ENCODE measurements around the gene LCA5L. TPM values are rescaled to one million over a fixed set of nuclear protein-coding genes. Genes with fewer than 3 reads are reported as not detected.

Gene LCA5L
- total and polyA plus RNA-seq, 2 experiments from 2014 or later = 0.69 to 1.4 TPM

DNA sequence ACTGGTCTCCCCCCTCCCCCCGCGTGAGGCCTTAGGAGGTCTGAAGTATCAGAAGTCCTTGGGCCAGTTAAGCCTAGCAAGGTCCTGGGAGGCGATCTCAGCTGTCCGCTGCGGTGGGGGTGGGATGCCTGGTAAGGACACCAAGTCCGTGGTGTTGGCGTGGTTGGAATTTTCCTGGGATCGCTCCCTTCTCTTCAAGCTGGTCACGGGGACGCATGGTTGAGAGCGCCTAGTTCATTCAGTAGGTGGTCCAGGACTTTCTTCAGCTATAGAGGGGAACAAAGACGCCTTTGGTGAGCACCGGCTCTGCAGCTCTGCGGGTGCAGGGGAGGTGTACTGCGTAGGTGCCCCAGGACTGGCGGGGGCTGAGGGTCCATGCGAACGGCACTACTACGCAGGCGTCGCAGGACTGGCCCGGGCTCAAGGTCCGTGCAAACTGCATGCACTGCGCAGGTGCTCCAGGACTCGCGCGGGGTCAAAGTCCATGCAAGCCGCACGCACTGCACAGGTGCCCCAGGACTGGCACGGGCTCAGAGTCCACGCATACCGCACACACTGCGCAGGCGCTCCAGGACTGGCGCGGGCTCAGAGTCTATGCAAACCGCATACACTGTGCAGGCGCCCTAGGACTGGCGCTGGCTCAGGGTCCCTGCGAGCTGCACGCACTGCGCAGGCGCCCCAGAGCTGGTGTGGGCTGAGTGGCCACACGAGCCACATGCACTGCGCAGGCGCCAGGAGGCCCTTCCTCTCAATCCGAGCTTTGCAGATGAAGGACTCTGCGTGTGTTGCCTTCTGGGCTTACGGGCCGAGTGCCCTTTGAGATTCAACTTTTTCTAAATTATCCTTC is 60.1 kb downstream of the LCA5L start:
- peaks cover 48% of the 10 kb centered on the region for H3K4me1 Mint-ChIP-seq
- Histone ChIP-seq H3K27ac (ENCODE audit: low read depth) (no peak overlapping the region; the same call in 1 of the 2 replicates), H4K20me1 (replicated peaks; ENCODE audit: insufficient read depth) (peaks cover 5% of the 10 kb centered on the region), H3K9me2 (ENCODE audit: insufficient read depth) (no peaks in the 10 kb centered on the region), H3K27me3 (ENCODE audit: insufficient read depth) (no peaks in the 10 kb centered on the region), H3K36me3 (ENCODE audit: insufficient read depth) (no peaks in the 10 kb centered on the region), H3K4me3 (no peak overlapping the region), H2AFZ (no peak overlapping the region), H3K4me1 (ENCODE audit: insufficient read depth) (peaks cover 13% of the 10 kb centered on the region), H3K4me2 (no peak overlapping the region), H3K79me2 (replicated peaks; ENCODE audit: insufficient read depth) (peaks cover 25% of the 10 kb centered on the region), H3F3A (replicated peaks; ENCODE audit: low read depth) (peaks cover 18% of the 10 kb centered on the region)
- TF ChIP-seq ZNF331 (CRISPR knock-in tag; IDR thresholded peaks at IDR 0.05; ENCODE audit: low read depth) (no peak), CREB1 (CRISPR knock-in tag; IDR thresholded peaks at IDR 0.05; ENCODE audit: low read depth) (no peak), ZNF114 (CRISPR knock-in tag; IDR thresholded peaks at IDR 0.05) (no peak), STAT1 (IDR thresholded peaks at IDR 0.05; ENCODE audit: unreplicated experiment) (no peak), JUNB (IDR thresholded peaks at IDR 0.05; ENCODE audit: unreplicated experiment) (no peak), EZH2phosphoT487 (IDR thresholded peaks at IDR 0.05; ENCODE audit: unreplicated experiment) (no peak), EZH2 (IDR thresholded peaks at IDR 0.05; ENCODE audit: low read depth, unreplicated experiment) (no peak), NANOG (IDR thresholded peaks at IDR 0.05; ENCODE audit: borderline replicate concordance) (no peak), POLR2AphosphoS5 (IDR thresholded peaks at IDR 0.05; ENCODE audit: low read depth) (no peak)
- TF ChIP-seq, protein P1, sequence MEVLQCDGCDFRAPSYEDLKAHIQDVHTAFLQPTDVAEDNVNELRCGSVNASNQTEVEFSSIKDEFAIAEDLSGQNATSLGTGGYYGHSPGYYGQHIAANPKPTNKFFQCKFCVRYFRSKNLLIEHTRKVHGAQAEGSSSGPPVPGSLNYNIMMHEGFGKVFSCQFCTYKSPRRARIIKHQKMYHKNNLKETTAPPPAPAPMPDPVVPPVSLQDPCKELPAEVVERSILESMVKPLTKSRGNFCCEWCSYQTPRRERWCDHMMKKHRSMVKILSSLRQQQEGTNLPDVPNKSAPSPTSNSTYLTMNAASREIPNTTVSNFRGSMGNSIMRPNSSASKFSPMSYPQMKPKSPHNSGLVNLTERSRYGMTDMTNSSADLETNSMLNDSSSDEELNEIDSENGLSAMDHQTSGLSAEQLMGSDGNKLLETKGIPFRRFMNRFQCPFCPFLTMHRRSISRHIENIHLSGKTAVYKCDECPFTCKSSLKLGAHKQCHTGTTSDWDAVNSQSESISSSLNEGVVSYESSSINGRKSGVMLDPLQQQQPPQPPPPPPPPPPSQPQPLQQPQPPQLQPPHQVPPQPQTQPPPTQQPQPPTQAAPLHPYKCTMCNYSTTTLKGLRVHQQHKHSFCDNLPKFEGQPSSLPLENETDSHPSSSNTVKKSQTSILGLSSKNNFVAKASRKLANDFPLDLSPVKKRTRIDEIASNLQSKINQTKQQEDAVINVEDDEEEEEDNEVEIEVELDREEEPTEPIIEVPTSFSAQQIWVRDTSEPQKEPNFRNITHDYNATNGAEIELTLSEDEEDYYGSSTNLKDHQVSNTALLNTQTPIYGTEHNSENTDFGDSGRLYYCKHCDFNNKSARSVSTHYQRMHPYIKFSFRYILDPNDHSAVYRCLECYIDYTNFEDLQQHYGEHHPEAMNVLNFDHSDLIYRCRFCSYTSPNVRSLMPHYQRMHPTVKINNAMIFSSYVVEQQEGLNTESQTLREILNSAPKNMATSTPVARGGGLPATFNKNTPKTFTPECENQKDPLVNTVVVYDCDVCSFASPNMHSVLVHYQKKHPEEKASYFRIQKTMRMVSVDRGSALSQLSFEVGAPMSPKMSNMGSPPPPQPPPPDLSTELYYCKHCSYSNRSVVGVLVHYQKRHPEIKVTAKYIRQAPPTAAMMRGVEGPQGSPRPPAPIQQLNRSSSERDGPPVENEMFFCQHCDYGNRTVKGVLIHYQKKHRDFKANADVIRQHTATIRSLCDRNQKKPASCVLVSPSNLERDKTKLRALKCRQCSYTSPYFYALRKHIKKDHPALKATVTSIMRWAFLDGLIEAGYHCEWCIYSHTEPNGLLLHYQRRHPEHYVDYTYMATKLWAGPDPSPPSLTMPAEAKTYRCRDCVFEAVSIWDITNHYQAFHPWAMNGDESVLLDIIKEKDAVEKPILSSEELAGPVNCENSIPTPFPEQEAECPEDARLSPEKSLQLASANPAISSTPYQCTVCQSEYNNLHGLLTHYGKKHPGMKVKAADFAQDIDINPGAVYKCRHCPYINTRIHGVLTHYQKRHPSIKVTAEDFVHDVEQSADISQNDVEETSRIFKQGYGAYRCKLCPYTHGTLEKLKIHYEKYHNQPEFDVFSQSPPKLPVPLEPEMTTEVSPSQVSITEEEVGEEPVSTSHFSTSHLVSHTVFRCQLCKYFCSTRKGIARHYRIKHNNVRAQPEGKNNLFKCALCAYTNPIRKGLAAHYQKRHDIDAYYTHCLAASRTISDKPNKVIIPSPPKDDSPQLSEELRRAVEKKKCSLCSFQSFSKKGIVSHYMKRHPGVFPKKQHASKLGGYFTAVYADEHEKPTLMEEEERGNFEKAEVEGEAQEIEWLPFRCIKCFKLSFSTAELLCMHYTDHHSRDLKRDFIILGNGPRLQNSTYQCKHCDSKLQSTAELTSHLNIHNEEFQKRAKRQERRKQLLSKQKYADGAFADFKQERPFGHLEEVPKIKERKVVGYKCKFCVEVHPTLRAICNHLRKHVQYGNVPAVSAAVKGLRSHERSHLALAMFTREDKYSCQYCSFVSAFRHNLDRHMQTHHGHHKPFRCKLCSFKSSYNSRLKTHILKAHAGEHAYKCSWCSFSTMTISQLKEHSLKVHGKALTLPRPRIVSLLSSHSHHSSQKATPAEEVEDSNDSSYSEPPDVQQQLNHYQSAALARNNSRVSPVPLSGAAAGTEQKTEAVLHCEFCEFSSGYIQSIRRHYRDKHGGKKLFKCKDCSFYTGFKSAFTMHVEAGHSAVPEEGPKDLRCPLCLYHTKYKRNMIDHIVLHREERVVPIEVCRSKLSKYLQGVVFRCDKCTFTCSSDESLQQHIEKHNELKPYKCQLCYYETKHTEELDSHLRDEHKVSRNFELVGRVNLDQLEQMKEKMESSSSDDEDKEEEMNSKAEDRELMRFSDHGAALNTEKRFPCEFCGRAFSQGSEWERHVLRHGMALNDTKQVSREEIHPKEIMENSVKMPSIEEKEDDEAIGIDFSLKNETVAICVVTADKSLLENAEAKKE (CRISPR knock-in tag; IDR thresholded peaks at IDR 0.05) = no peak
- TF ChIP-seq, protein P2, sequence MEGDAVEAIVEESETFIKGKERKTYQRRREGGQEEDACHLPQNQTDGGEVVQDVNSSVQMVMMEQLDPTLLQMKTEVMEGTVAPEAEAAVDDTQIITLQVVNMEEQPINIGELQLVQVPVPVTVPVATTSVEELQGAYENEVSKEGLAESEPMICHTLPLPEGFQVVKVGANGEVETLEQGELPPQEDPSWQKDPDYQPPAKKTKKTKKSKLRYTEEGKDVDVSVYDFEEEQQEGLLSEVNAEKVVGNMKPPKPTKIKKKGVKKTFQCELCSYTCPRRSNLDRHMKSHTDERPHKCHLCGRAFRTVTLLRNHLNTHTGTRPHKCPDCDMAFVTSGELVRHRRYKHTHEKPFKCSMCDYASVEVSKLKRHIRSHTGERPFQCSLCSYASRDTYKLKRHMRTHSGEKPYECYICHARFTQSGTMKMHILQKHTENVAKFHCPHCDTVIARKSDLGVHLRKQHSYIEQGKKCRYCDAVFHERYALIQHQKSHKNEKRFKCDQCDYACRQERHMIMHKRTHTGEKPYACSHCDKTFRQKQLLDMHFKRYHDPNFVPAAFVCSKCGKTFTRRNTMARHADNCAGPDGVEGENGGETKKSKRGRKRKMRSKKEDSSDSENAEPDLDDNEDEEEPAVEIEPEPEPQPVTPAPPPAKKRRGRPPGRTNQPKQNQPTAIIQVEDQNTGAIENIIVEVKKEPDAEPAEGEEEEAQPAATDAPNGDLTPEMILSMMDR (conservative IDR thresholded peaks at IDR 0.05; ENCODE audit: low read depth in 2 of 2) = no peak
- TF ChIP-seq, protein P3, sequence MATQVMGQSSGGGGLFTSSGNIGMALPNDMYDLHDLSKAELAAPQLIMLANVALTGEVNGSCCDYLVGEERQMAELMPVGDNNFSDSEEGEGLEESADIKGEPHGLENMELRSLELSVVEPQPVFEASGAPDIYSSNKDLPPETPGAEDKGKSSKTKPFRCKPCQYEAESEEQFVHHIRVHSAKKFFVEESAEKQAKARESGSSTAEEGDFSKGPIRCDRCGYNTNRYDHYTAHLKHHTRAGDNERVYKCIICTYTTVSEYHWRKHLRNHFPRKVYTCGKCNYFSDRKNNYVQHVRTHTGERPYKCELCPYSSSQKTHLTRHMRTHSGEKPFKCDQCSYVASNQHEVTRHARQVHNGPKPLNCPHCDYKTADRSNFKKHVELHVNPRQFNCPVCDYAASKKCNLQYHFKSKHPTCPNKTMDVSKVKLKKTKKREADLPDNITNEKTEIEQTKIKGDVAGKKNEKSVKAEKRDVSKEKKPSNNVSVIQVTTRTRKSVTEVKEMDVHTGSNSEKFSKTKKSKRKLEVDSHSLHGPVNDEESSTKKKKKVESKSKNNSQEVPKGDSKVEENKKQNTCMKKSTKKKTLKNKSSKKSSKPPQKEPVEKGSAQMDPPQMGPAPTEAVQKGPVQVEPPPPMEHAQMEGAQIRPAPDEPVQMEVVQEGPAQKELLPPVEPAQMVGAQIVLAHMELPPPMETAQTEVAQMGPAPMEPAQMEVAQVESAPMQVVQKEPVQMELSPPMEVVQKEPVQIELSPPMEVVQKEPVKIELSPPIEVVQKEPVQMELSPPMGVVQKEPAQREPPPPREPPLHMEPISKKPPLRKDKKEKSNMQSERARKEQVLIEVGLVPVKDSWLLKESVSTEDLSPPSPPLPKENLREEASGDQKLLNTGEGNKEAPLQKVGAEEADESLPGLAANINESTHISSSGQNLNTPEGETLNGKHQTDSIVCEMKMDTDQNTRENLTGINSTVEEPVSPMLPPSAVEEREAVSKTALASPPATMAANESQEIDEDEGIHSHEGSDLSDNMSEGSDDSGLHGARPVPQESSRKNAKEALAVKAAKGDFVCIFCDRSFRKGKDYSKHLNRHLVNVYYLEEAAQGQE (IDR thresholded peaks at IDR 0.05; ENCODE audit: unreplicated experiment) = no peak
- TF ChIP-seq, protein P4, sequence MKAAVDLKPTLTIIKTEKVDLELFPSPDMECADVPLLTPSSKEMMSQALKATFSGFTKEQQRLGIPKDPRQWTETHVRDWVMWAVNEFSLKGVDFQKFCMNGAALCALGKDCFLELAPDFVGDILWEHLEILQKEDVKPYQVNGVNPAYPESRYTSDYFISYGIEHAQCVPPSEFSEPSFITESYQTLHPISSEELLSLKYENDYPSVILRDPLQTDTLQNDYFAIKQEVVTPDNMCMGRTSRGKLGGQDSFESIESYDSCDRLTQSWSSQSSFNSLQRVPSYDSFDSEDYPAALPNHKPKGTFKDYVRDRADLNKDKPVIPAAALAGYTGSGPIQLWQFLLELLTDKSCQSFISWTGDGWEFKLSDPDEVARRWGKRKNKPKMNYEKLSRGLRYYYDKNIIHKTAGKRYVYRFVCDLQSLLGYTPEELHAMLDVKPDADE (IDR thresholded peaks at IDR 0.05) = no peak
- ATAC-seq (peak; percentile 58), DNase-seq (ENCODE audit: low spot score) (no peak)
- peak overlapping the region; percentile 61; the same call in 2 of the 3 replicates for H3K4me3 Mint-ChIP-seq
- no peaks in the 10 kb centered on the region for H3K9me3 Mint-ChIP-seq
- peak overlapping the region; percentile 56 for H3K27ac Mint-ChIP-seq
- H3K27me3 Mint-ChIP-seq (ENCODE audit: insufficient read depth, low read depth, poor library complexity) = peaks cover 27% of the 10 kb centered on the region
- H3K36me3 Mint-ChIP-seq (ENCODE audit: low read depth) = peaks cover 3% of the 10 kb centered on the region; the same call in 2 of the 3 replicates
